ENCODE results near the gene IRF2. TPM values are rescaled to one million over a fixed set of nuclear protein-coding genes. Genes with fewer than 3 reads are reported as not detected.

Gene IRF2
- total and polyA plus RNA-seq, 2 of the 8 experiments (the other 6 are each of a cell fraction or from before 2014, with no cell fraction given), result 13.8 to 17.0 TPM

GRCh38 chr4:184375027-184375426 is 99.3 kb downstream of the IRF2 start (continued):
- TF ChIP-seq CHD7 (IDR thresholded peaks at IDR 0.05; ENCODE audit: insufficient replicate concordance, low read length) (no peak), ATF2 (IDR thresholded peaks at IDR 0.05; ENCODE audit: low read length) (no peak)
